HT1080 (cell line): Measurements from ENCODE around the gene RNPEPL1. TPM values are rescaled to one million over a fixed set of nuclear protein-coding genes. Genes with fewer than 3 reads are reported as not detected.
A peak's percentile ranks its signal among the peaks of the same experiment; 100 is the strongest.
"Not testable (repeated sequence)": the region's sequence is repeated elsewhere in the genome, so short reads cannot be mapped to it uniquely, and the experiment has no call there.

ENCODE experiments used
- DNase-seq: peaks from one replicate; pipeline ENCODE4 v3.0.0-alpha.2; 2015; ENCODE audit warnings: low read depth
- total RNA-seq: library from RNA; depleted of rRNA; stranded (reverse); fragments of >200 nt; shearing (Covaris generic); gene quantifications from 2 replicates; pipeline ENCODE4 v1.2.3, GENCODE V29; 2014

Gene RNPEPL1
- total RNA-seq, 1 experiment from 2014 or later: 23.6 TPM

GRCh38 chr2:240538031-240538780 is 30.1 kb upstream of the RNPEPL1 start:
- DNase-seq: no peak

- not testable (repeated sequence) for DNase-seq
Observed at GRCh38 chr2:240539101-240539500, 29.2 kb upstream of the RNPEPL1 start.

- DNase-seq: no peak
Observed at GRCh38 chr2:240539906-240540305, 28.4 kb upstream of the RNPEPL1 start.

GRCh38 chr2:240551288-240551687 is 17.0 kb upstream of the RNPEPL1 start:
- DNase-seq: no peak

- DNase-seq: no peak
Observed at GRCh38 chr2:240551811-240552210, 16.5 kb upstream of the RNPEPL1 start.

- no peak for DNase-seq
Observed at GRCh38 chr2:240553956-240554480, 14.3 kb upstream of the RNPEPL1 start.

GRCh38 chr2:240554767-240555493 is 13.4 kb upstream of the RNPEPL1 start:
- no peak for DNase-seq

- DNase-seq: no peak
Observed at GRCh38 chr2:240555541-240556250, 12.6 kb upstream of the RNPEPL1 start.

GRCh38 chr2:240556553-240557100 is 11.7 kb upstream of the RNPEPL1 start:
- peak; percentile 30 for DNase-seq

GRCh38 chr2:240557101-240557751 is 11.1 kb upstream of the RNPEPL1 start:
- no peak for DNase-seq

GRCh38 chr2:240557808-240558207 is 10.5 kb upstream of the RNPEPL1 start, which contains the start of gene ANKMY1:
TSS of gene ANKMY1 (minus strand) at chr2:240557988. CDS start at chr2:240557335, 653 bp downstream.
- no peak for DNase-seq

GRCh38 chr2:240558236-240558761 is 10.0 kb upstream of the RNPEPL1 start:
- DNase-seq: no peak

- no peak for DNase-seq
Observed at GRCh38 chr2:240559286-240559685, 9.0 kb upstream of the RNPEPL1 start.

GRCh38 chr2:240560084-240560479 is 8.2 kb upstream of the RNPEPL1 start, which contains the start of gene DUSP28:
TSS of gene DUSP28 (plus strand) at chr2:240560357. CDS start at chr2:240560685, 328 bp downstream.
- DNase-seq: peak; percentile 86

- DNase-seq: peak; percentile 94
Observed at GRCh38 chr2:240560480-240561324, 7.6 kb upstream of the RNPEPL1 start.

GRCh38 chr2:240561325-240561971 is 6.8 kb upstream of the RNPEPL1 start:
- peak; percentile 52 for DNase-seq

- DNase-seq: not testable (repeated sequence)
Observed at GRCh38 chr2:240563231-240563630, 5.1 kb upstream of the RNPEPL1 start.

- no peak for DNase-seq
Observed at GRCh38 chr2:240563951-240564560, 4.2 kb upstream of the RNPEPL1 start.
